Measurements from ENCODE around the gene TSSC4.

GRCh38 chr11:2402106-2402505, 1.6 kb downstream of the TSSC4 start:
- TF ChIP-seq CTCF (IDR thresholded peaks at IDR 0.05) (no peak), POLR2A (IDR thresholded peaks at IDR 0.05) (no peak), POLR2AphosphoS5 (IDR thresholded peaks at IDR 0.05) (no peak)
